Keratinocyte (primary cell): Measurements from ENCODE around the gene LRCH2. TPM values are rescaled to one million over a fixed set of nuclear protein-coding genes. Genes with fewer than 3 reads are reported as not detected.

Experiments used
- DNase-seq: peaks from one replicate; pipeline ENCODE4 v3.0.0-alpha.2; 2011; ENCODE audit warnings: low read depth, missing footprints, low spot score
- FAIRE-seq: peaks from 2 replicates; lab custom pipeline; 2011; peaks lifted over from hg19 to GRCh38; lab: Jason Lieb, UNC
- H2AFZ ChIP-seq: 2 replicates; pipeline ENCODE4 v1.6.0; 2012; ENCODE audit warnings: low read length, control low read depth, inconsistent platforms; ENCODE audit not compliant: control insufficient read depth
- H3K27ac ChIP-seq: 2 replicates; pipeline ENCODE4 v1.5.1; 2011; ENCODE audit warnings: low read length; ENCODE audit not compliant: control insufficient read depth, insufficient read depth
- H3K27me3 ChIP-seq: 3 replicates; pipeline ENCODE4 v1.6.0; 2011; ENCODE audit warnings: low read length; ENCODE audit not compliant: control insufficient read depth, insufficient read depth; ENCODE audit errors: extremely low read depth
- H3K36me3 ChIP-seq, 2 experiments: 2 replicates in 1 of 2; 3 replicates in 1 of 2; pipeline ENCODE4 v1.5.1; 2011; ENCODE audit warnings: low read length in 2 of 2, mild to moderate bottlenecking in 1 of 2; ENCODE audit not compliant: control insufficient read depth in 2 of 2, insufficient read depth in 2 of 2; ENCODE audit errors: extremely low read depth in 1 of 2
- H3K4me1 ChIP-seq: 3 replicates; pipeline ENCODE4 v1.5.1; 2011; ENCODE audit warnings: low read length; ENCODE audit not compliant: control insufficient read depth, insufficient read depth; ENCODE audit errors: extremely low read depth
- H3K4me2 ChIP-seq: 3 replicates; pipeline ENCODE4 v1.6.0; 2011; ENCODE audit warnings: low read depth, low read length; ENCODE audit not compliant: control insufficient read depth, insufficient read depth; ENCODE audit errors: extremely low read depth
- H3K4me3 ChIP-seq, 3 experiments: fragments of 200-600 bp in 1 of 3; sonication (generic) in 1 of 3; 2 replicates in 2 of 3; 3 replicates in 1 of 3; pipeline ENCODE4 v1.5.1; 2011 to 2016; ENCODE audit warnings: low read length in 3 of 3, mild to moderate bottlenecking in 3 of 3, control low read depth in 2 of 3, inconsistent platforms in 1 of 3, low read depth in 1 of 3, mixed read lengths in 1 of 3, mixed run types in 1 of 3, moderate library complexity in 1 of 3; ENCODE audit not compliant: control insufficient read depth in 2 of 3, insufficient read depth in 2 of 3; ENCODE audit errors: extremely low read depth in 1 of 3
- H3K79me2 ChIP-seq: 2 replicates; pipeline ENCODE4 v1.6.0; 2012; ENCODE audit warnings: low read length; ENCODE audit not compliant: control insufficient read depth, insufficient read depth
- H3K9ac ChIP-seq: 3 replicates; pipeline ENCODE4 v1.6.0; 2011; ENCODE audit warnings: low read length; ENCODE audit not compliant: control insufficient read depth, insufficient read depth; ENCODE audit errors: extremely low read depth
- H3K9me1 ChIP-seq: 3 replicates; pipeline ENCODE4 v1.6.0; 2011; ENCODE audit warnings: low read length; ENCODE audit not compliant: control insufficient read depth, insufficient read depth; ENCODE audit errors: extremely low read depth
- H3K9me3 ChIP-seq: 2 replicates; pipeline ENCODE4 v1.5.1; 2012; ENCODE audit warnings: low read depth, low read length; ENCODE audit not compliant: control insufficient read depth
- H4K20me1 ChIP-seq: 3 replicates; pipeline ENCODE4 v1.6.0; 2011; ENCODE audit warnings: low read length; ENCODE audit not compliant: control insufficient read depth, insufficient read depth; ENCODE audit errors: extremely low read depth
- EZH2 ChIP-seq: IDR thresholded peaks from one replicate; pipeline ENCODE4 v1.6.1; 2012; ENCODE audit warnings: inconsistent platforms, mild to moderate bottlenecking, low read length, moderate library complexity
- dilution Hi-C: fragments of 300-500 bp; cut with MboI; formaldehyde crosslinking; loops from one replicate; pipeline ENCODE4 v1.7.0; 2020; ENCODE audit warnings: low sequenced_read_pairs; ENCODE audit not compliant: extremely low pct_ligation_motif_present
- polyA plus RNA-seq, 5 experiments: library from polyadenylated mRNA; depleted of rRNA in 3 of 5; stranded (reverse) in 3 of 5; stranded (forward) in 1 of 5; unstranded in 1 of 5; fragments of >200 nt; gene quantifications; 1 replicate in 1 of 5; 2 replicates in 3 of 5; 3 replicates in 1 of 5; pipeline versions ENCODE4 v1.2.1 to v1.2.3, GENCODE V29; 2011 to 2012; ENCODE audit warnings: missing spikeins in 2 of 5, low read depth in 1 of 5, low replicate concordance in 1 of 5
- TF ChIP-seq, protein P1 (sequence below), 3 experiments: IDR thresholded peaks in 1 of 3; conservative IDR thresholded peaks in 1 of 3; optimal IDR thresholded peaks in 1 of 3; 2 replicates in 2 of 3; 3 replicates in 1 of 3; pipeline versions ENCODE3 to v1.5.1; 2011; ENCODE audit warnings: low read length in 3 of 3, mild to moderate bottlenecking in 3 of 3, moderate library complexity in 2 of 3, control low read depth in 1 of 3, inconsistent platforms in 1 of 3; ENCODE audit not compliant: insufficient read depth in 2 of 3; ENCODE audit errors: extremely low read depth in 1 of 3

LRCH2 gene
- polyA plus RNA-seq, 1 donor (not counting 4 experiments of a cell fraction or from before 2014, with no cell fraction given): not detected

GRCh38 chrX:115232933-115233496 lies 881 bp downstream of the LRCH2 start:
- Histone ChIP-seq H4K20me1 (no peaks in the 10 kb centered on the region), H3K9me3 (no peaks in the 10 kb centered on the region), H3K36me3 (no peaks in the 10 kb centered on the region), H3K27me3 (peaks cover 24% of the 10 kb centered on the region), H3K27ac (no peak overlapping the region), H3K4me1 (no peaks in the 10 kb centered on the region), H3K9me1 (no peaks in the 10 kb centered on the region), H3K4me3 (no peak overlapping the region), H3K79me2 (no peaks in the 10 kb centered on the region), H3K9ac (no peak overlapping the region), H3K4me2 (no peak overlapping the region), H2AFZ (no peak overlapping the region)
- FAIRE-seq (no peak), DNase-seq (no peak)
- TF ChIP-seq, protein P1, sequence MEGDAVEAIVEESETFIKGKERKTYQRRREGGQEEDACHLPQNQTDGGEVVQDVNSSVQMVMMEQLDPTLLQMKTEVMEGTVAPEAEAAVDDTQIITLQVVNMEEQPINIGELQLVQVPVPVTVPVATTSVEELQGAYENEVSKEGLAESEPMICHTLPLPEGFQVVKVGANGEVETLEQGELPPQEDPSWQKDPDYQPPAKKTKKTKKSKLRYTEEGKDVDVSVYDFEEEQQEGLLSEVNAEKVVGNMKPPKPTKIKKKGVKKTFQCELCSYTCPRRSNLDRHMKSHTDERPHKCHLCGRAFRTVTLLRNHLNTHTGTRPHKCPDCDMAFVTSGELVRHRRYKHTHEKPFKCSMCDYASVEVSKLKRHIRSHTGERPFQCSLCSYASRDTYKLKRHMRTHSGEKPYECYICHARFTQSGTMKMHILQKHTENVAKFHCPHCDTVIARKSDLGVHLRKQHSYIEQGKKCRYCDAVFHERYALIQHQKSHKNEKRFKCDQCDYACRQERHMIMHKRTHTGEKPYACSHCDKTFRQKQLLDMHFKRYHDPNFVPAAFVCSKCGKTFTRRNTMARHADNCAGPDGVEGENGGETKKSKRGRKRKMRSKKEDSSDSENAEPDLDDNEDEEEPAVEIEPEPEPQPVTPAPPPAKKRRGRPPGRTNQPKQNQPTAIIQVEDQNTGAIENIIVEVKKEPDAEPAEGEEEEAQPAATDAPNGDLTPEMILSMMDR (optimal IDR thresholded peaks at IDR 0.05 in 1 of 3, IDR thresholded peaks at IDR 0.05 in 1 of 3, conservative IDR thresholded peaks at IDR 0.05 in 1 of 3; ENCODE audit: extremely low read depth in 1 of 3, insufficient read depth in 2 of 3, low read length in 3 of 3): no peak
- TF ChIP-seq EZH2: no peak
- dilution Hi-C loops: no loop called here

DNA sequence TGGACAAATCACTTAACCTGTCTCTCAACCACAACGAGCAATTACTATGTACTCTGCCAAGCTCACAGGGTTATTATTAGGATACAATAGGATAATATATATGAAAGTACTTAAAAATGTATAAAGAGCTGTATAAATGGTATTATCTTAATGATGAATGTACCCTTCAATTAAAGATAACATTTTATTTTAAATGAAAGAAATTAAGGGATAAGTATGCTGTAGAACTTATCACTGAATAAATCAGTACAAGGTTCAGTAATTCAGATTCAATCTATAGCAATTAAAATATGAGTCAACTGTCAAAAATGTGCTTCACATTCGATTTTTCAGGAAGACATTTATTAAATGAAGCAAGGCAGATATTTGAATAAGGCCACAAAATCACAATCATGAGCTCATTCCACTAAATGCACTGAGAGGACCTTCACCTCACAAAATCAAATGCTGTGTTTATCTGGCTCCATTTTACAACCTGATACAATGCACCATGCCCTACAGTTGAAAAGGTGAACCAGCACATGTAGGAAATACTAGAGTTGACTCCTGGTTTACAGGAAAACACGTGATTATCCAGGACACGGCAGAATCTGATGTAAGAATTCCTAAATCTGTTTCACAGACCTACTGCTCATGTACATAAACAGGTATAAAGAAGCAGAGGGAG lies 4.4 kb downstream of the LRCH2 start:
- H4K20me1 ChIP-seq: no peaks in the 10 kb centered on the region
- H3K9ac ChIP-seq: no peak overlapping the region
- DNase-seq: no peak
- H3K36me3 ChIP-seq: no peaks in the 10 kb centered on the region
- no peaks in the 10 kb centered on the region for H3K4me1 ChIP-seq
- H3K79me2 ChIP-seq: no peaks in the 10 kb centered on the region
- no peak overlapping the region for H2AFZ ChIP-seq
- no peak for FAIRE-seq
- no peak overlapping the region for H3K27ac ChIP-seq
- H3K9me3 ChIP-seq: no peaks in the 10 kb centered on the region
- no peak overlapping the region for H3K4me3 ChIP-seq
- peaks cover 21% of the 10 kb centered on the region for H3K27me3 ChIP-seq
- no peak overlapping the region for H3K4me2 ChIP-seq
- no peak for TF ChIP-seq EZH2
- TF ChIP-seq, protein P1 (optimal IDR thresholded peaks at IDR 0.05 in 1 of 3, IDR thresholded peaks at IDR 0.05 in 1 of 3, conservative IDR thresholded peaks at IDR 0.05 in 1 of 3; ENCODE audit: extremely low read depth in 1 of 3, insufficient read depth in 2 of 3, low read length in 3 of 3): no peak
- H3K9me1 ChIP-seq: no peaks in the 10 kb centered on the region
- dilution Hi-C loops: no loop called here
